ENCODE results near the gene SUSD2.

GRCh38 chr22:24161909-24162308, 19.4 kb upstream of the SUSD2 start:
- TF ChIP-seq CTCF (conservative IDR thresholded peaks at IDR 0.05; ENCODE audit: low read length) (no peak), EZH2phosphoT487 (IDR thresholded peaks at IDR 0.05; ENCODE audit: borderline replicate concordance, low read depth, low read length) (no peak)
